GM19328 (cell line): ENCODE data around the gene RCAN1.
"Not testable (repeated sequence)": the region's sequence is repeated elsewhere in the genome, so short reads cannot be mapped to it uniquely, and the experiment has no call there.

Source experiments
- ATAC-seq: cut with Tn5 transposase; IDR thresholded peaks from one replicate; pipeline ENCODE4 v1.9.1; 2021; ENCODE audit warnings: mild to moderate bottlenecking, moderate library complexity; ENCODE audit not compliant: unreplicated experiment

Gene RCAN1

DNA sequence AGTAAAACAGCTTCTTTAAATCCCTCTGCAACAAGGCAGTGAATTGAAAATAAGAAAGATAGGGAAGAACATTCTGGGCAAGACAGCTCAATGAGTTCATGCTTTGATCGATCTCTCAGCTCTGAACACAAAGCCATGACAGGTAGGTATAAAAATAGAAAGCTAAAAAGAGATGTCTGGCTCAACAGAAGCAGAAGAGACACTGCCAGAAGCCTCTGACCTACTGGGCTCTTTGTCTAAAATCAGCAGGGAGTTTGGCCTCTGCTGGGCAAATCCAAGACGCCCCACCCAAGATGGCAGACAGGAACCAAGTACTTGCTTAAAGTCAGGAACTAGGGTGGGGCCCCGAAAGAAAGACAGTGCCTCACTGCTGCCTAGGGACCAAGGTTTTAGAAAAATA is 147.6 kb downstream of the RCAN1 start:
- ATAC-seq: not testable (repeated sequence)
